Muscle of back (tissue), 11 donors: ENCODE data around the gene HIRIP3. TPM values are rescaled to one million over a fixed set of nuclear protein-coding genes. Genes with fewer than 3 reads are reported as not detected.
"Not testable (repeated sequence)": the region's sequence is repeated elsewhere in the genome, so short reads cannot be mapped to it uniquely, and the experiment has no call there.

ENCODE experiments used
- DNase-seq, 3 donors: peaks; one replicate each; pipeline versions ENCODE4 v3.0.0 to v3.0.0-alpha.2; 2013
- polyA plus RNA-seq, 10 donors: library from polyadenylated mRNA; unstranded; fragments of 120-200 nt; gene quantifications; one replicate each; pipeline ENCODE4 v1.2.1, GENCODE V29; 2013; ENCODE audit not compliant: insufficient read length in 10 of 10

The HIRIP3 gene
- polyA plus RNA-seq, 10 donors: 9.5 to 19.3 (median 12.7) TPM

GRCh38 chr16:29961479-29962343 lies 33.7 kb downstream of the HIRIP3 start, which contains the start of gene TMEM219:
TSS of gene TMEM219 (plus strand) at chr16:29962079. CDS start at chr16:29963144, 1,065 bp downstream.
- DNase-seq: peak; percentile 93 to 97 (median 96)

GRCh38 chr16:29961127-29961478 lies 34.3 kb downstream of the HIRIP3 start:
- peak in 1 of 3 donors; percentile 26 for DNase-seq

DNA sequence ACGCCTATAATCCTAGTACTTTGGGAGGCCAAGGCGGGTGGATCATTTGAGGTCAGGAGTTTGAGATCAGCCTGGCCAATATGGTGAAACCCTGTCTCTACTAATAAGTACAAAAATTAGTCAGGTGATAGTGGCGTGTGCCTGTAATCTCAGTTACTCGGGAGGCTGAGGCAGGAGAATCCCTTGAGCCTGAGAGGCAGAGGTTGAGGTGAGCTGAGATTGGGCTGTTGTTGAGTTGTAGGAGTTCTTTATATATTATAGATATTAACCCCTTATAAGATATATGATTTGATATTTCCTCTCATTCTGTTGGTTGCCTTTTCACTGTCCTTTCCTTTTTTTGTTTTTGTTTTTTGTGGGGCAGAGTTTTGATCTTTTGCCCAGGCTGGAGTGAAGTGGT lies 35.6 kb downstream of the HIRIP3 start:
- DNase-seq: not testable (repeated sequence)

GRCh38 chr16:29959293-29959692 lies 36.1 kb downstream of the HIRIP3 start:
- DNase-seq: no peak

DNA sequence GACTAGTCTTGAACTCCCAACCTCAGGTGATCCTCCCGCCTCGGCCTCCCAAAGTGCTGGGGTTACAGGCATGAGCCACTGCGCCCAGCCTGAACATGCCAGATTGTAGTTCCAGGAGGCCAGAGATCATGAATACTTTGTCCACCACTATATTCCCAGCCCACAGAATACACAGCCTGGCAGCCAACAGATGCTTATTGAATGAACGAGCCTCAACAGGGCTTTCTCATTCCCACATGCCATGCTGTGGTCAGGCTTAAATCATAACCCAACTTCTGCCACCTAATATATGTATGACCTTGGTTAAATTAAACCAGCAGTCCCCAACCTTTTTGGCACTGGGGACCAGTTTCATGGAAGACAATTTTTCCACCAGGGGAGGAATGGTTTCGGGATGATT lies 36.7 kb downstream of the HIRIP3 start:
- DNase-seq: no peak

DNA sequence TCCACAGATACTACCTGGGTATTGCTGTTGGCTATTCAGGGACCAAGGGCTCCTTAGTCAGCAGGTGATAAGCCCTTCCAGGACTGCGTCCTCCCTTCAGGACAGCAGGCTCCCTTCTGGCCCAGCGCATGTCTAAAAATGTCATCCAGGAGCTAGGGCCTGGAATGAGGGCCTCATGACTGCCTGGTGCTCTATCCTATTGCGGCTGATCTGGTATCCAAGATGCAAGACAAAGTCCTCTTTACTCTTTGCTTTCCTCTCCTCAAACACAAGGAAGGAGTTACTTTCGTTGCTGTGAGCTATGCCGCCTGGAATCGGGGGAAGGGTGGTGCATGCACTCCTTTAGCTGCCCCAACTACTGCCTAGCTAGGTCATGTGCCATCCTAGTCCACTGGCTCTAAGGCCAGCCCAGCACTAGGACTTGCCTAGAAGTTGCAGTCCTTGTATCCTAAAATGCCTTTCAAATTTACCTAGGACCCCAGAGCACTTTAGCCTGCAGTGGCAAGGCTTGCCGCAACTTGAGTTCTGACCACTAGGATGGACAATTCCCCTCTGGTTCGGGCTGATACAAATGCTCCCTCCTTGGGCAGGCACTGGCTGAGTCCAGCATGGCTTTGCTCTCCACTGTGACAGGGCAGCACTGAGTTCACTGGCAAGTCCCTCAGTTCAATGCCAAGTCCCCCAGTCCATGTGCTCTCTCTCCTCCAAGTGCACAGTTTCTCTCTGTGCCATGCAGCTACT lies 43.6 kb downstream of the HIRIP3 start:
- DNase-seq: no peak

GRCh38 chr16:29950806-29951461 lies 44.5 kb downstream of the HIRIP3 start:
- no peak for DNase-seq

DNA sequence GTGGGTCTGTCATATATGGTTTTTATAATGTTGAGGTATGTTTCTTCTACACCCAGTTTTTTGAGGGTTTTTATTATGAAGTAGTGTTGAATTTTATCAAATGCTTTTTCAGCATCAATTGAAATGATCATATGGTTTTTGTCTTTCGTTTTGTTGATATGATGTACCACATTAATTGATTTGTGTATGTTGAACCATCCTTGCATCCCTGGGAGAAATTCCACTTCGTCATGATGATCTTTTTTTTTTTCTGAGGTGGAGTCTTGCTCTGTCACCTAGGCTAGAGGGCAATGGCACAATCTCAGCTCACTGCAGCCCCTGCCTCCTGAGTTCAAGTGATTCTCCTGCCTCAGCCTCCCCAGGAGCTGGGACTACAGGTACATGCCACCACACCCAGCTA lies 47.5 kb downstream of the HIRIP3 start:
- DNase-seq: no peak

GRCh38 chr16:29943846-29944799 lies 51.3 kb downstream of the HIRIP3 start:
- DNase-seq: peak; percentile 29 to 96 (median 68)

Other genes with a start within 250 kb of the HIRIP3 start
- gene C16orf54, start 249.6 kb downstream of the HIRIP3 start, polyA plus RNA-seq: 1 to 10 TPM in 1 of 10 donors, under 1 TPM in 9; 0.10 to 3.2 (median 0.26) TPM
- under 1 TPM in 1 of 10 donors, not detected in 9; 0.07 TPM for gene ZG16, start 217.4 kb downstream of the HIRIP3 start, polyA plus RNA-seq
- 10 to 100 TPM; 25.2 to 51.3 (median 29.4) TPM for gene KIF22, start 204.9 kb downstream of the HIRIP3 start, polyA plus RNA-seq
- gene MAZ, start 189.1 kb downstream of the HIRIP3 start, polyA plus RNA-seq: 100 to 1,000 TPM; 191 to 282 (median 243) TPM
- 10 to 100 TPM in 9 of 10 donors, 1 to 10 TPM in 1; 8.4 to 28.3 (median 12.6) TPM for gene PRRT2, start 183.4 kb downstream of the HIRIP3 start, polyA plus RNA-seq
- gene PAGR1, start 179.5 kb downstream of the HIRIP3 start, polyA plus RNA-seq: 10 to 100 TPM; 21.5 to 37.3 (median 28.2) TPM
- 10 to 100 TPM; 15.8 to 31.4 (median 18.7) TPM for gene MVP, start 175.2 kb downstream of the HIRIP3 start, polyA plus RNA-seq
- gene CDIPT, start 132.4 kb downstream of the HIRIP3 start, polyA plus RNA-seq: 10 to 100 TPM; 31.4 to 50.1 (median 38.6) TPM
- gene SEZ6L2, start 96.1 kb downstream of the HIRIP3 start, polyA plus RNA-seq: 1 to 10 TPM in 9 of 10 donors, under 1 TPM in 1; 0.87 to 4.2 (median 1.8) TPM
- under 1 TPM; 0.19 to 0.79 (median 0.46) TPM for gene ASPHD1, start 95.1 kb downstream of the HIRIP3 start, polyA plus RNA-seq
- 10 to 100 TPM in 5 of 10 donors, 1 to 10 TPM in 5; 7.8 to 14.5 (median 9.9) TPM for gene KCTD13, start 69.4 kb downstream of the HIRIP3 start, polyA plus RNA-seq
- 10 to 100 TPM; 54.7 to 68.3 (median 61.6) TPM for gene TMEM219, start 33.5 kb downstream of the HIRIP3 start, polyA plus RNA-seq
- 10 to 100 TPM; 25.1 to 39.2 (median 32.9) TPM for gene TAOK2, start 21.7 kb downstream of the HIRIP3 start, polyA plus RNA-seq
- 10 to 100 TPM; 26.6 to 41.4 (median 30.4) TPM for gene INO80E, start 624 bp upstream of the HIRIP3 start, polyA plus RNA-seq
- 1 to 10 TPM in 4 of 10 donors, under 1 TPM in 6; 0.48 to 1.8 (median 0.92) TPM for gene DOC2A, start 15.4 kb upstream of the HIRIP3 start, polyA plus RNA-seq
- not detected for gene C16orf92, start 27.6 kb upstream of the HIRIP3 start, polyA plus RNA-seq
- gene TLCD3B, start 35.7 kb upstream of the HIRIP3 start, polyA plus RNA-seq: 1 to 10 TPM in 3 of 10 donors, under 1 TPM in 7; 0.44 to 1.9 (median 0.95) TPM
- 1,000 to 10,000 TPM; 1,170 to 2,766 (median 2,118) TPM for gene ALDOA, start 70.1 kb upstream of the HIRIP3 start, polyA plus RNA-seq
- 10 to 100 TPM; 44.3 to 78.8 (median 57.1) TPM for gene PPP4C, start 80.4 kb upstream of the HIRIP3 start, polyA plus RNA-seq
- under 1 TPM; 0.32 to 0.82 (median 0.56) TPM for gene TBX6, start 96.3 kb upstream of the HIRIP3 start, polyA plus RNA-seq
- 10 to 100 TPM; 22.6 to 34.3 (median 27.0) TPM for gene YPEL3, start 100.6 kb upstream of the HIRIP3 start, polyA plus RNA-seq
- gene GDPD3, start 117.9 kb upstream of the HIRIP3 start, polyA plus RNA-seq: 1 to 10 TPM; 3.9 to 9.5 (median 5.3) TPM
- 10 to 100 TPM; 35.8 to 50.2 (median 44.2) TPM for gene MAPK3, start 127.6 kb upstream of the HIRIP3 start, polyA plus RNA-seq
- 10 to 100 TPM; 10.2 to 65.9 (median 16.0) TPM for gene CORO1A, start 188.0 kb upstream of the HIRIP3 start, polyA plus RNA-seq
- 10 to 100 TPM; 14.1 to 35.4 (median 23.4) TPM for gene BOLA2B, start 198.0 kb upstream of the HIRIP3 start, polyA plus RNA-seq
- 10 to 100 TPM; 10.4 to 24.7 (median 15.7) TPM for gene SLX1A, start 198.3 kb upstream of the HIRIP3 start, polyA plus RNA-seq
- 1 to 10 TPM; 1.5 to 6.4 (median 2.9) TPM for gene SULT1A3, start 203.6 kb upstream of the HIRIP3 start, polyA plus RNA-seq